HG03066 (cell line): Measurements from ENCODE around the gene TCF15.

Source experiments
- ATAC-seq: cut with Tn5 transposase; IDR thresholded peaks from one replicate; pipeline ENCODE4 v1.9.1; 2021; ENCODE audit warnings: low read depth; ENCODE audit not compliant: unreplicated experiment

The TCF15 gene

GRCh38 chr20:615514-615913 is 5.4 kb upstream of the TCF15 start:
- no peak for ATAC-seq

DNA sequence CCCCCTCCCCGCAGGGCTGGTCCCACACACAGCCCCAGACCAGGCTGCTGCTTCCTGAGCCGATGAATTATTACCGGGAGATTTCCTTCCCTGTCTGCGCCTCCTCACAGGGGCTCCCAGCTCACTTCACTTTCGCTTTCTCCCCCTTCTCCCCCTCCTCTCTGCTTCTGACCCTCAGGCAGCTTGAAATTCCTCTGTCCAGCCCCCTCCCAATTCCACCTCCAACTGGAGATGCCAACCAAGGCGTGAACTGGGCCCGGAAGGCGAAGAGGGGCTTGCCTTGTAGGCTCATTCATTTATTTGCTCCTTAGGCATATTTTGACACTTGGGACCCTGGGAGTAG is 1.7 kb upstream of the TCF15 start:
- no peak for ATAC-seq

- no peak for ATAC-seq
These were observed 1.1 kb upstream of the TCF15 start for GRCh38 chr20:611047-611842.

- ATAC-seq: no peak
These were observed 641 bp downstream of the TCF15 start for GRCh38 chr20:609371-609964.

DNA sequence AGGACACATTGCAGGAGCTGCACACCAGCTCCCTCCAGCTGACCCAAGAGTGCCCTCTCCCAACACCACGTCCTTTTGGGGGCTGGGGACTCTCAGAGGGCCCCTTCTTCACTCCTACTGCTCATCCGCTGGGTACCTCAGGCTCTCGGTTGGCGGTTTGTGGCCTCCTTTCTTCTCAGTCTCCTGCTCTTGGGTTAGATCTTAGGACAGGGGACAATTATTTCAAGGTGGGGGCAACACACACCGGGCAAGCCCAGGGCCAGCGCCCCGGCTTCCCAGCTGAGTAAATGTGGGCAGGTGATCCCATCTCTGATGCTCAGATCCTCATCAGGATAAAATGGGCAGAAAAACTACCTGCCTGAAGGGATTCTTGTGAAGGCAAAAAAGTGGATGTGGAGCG is 1.1 kb downstream of the TCF15 start:
- ATAC-seq: no peak

GRCh38 chr20:607476-607875 is 2.6 kb downstream of the TCF15 start:
- ATAC-seq: no peak

GRCh38 chr20:605237-605636 is 4.9 kb downstream of the TCF15 start:
- no peak for ATAC-seq

DNA sequence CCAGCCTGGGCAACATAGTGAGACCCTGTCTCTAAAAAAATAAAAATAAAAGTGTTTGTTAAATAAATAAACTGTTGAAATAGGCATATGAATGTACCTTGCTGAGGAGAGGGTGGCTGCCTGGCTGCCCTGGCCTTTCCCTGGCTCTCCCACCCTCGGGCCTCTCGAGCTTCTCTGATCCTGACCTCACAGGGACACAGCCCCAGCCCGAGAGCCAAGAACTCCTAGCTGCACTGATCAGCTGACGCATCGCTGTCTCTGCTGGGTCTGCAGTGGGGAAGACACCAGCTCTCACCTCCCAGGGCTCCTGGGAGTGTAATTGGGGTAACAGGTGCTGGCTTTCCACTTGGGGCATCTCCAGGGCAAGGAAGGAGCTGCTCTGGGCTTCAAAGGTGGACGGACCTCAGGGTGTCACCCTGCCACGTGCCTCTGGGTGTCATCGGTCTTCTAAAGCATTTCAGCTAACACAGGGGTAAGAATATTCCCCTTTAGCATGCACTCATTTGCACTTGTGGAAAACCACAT is 6.9 kb downstream of the TCF15 start:
- ATAC-seq: no peak

- no peak for ATAC-seq
These were observed 7.8 kb downstream of the TCF15 start for GRCh38 chr20:602111-602970.

- no peak for ATAC-seq
These were observed 9.4 kb downstream of the TCF15 start for GRCh38 chr20:600736-601135.

GRCh38 chr20:600141-600540 is 10.0 kb downstream of the TCF15 start:
- no peak for ATAC-seq

DNA sequence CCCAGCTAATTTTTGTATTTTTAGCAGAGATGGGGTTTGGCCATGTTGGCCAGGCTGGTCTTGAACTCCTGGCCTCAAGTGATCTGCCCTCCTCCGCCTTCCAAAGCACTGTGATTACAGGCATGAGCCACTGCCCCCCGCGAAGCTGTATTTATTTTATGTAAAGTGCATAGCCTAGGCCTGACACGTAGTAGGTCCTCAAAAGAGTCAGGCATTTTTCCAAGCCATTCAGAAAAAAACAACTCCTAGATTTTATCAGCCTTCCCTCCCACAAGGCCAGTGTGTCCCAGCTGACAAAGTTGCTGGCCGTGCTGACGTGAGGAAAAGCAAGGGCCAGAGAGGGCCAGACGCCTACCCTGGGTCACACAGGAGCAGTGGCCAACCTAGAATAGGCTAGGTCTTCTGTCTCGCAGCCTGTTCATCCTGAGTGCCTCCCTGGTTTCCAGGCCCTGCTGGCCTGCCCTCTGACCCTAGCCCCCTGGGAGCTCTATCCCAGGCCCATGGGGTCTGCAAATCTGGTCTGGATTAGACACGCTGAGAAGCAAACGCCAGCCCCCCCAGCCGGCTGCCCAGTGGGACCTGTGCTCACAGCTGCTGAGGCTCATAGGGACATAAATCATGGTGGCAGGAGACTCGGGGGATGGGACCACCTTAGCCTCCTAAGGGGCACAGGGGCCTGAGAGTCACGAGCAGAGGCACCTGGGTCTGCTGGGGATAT is 11.8 kb downstream of the TCF15 start:
- no peak for ATAC-seq

- ATAC-seq: no peak
These were observed 12.5 kb downstream of the TCF15 start for GRCh38 chr20:597560-597959.

DNA sequence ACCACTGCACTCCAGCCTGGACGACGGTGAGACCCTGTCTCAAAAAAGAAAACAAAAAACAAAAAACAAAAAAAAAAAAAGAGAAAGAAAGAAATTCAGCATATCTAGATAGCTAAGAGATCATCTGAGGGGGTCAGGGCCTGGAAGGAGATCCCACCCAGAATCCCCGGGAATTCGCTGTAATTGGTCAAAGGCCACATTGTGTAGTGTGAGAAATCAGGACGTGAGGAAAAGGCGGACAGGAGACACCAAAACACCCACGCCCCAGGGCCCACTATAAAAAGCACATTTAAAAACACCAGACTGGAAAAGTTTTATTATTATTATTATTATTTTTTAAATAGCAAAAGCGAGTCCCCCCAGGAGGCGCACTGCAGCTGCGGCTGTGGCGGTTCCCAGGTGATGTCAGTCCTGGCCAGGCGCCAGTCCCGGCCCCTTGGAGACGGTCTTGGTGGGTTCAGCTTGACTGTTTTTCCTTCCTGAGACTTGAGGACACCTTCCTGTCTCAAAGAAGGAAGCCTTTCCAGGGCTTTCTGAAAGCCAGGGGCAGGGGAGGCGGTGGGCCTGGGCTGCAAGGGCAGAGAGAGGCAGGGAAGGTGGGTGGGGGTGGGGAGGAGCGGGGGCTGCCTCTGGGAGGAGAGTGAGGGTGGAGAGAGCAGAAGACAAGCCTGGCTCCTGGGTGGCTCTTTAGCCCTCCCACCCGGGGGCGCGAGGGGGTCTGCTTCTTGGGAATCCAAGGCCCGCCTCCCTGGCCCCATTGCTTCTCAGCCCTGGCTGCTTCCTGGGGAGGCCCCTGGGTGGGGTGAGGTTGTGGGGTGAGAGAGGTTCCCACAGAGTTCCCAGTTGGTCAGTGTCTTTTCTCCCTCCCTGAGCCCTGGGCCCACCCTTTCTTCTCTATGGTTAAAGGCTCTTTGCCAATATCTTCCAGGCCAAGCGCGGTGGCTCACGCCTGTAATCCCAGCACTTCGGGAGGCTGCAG is 14.5 kb downstream of the TCF15 start:
- ATAC-seq: no peak

DNA sequence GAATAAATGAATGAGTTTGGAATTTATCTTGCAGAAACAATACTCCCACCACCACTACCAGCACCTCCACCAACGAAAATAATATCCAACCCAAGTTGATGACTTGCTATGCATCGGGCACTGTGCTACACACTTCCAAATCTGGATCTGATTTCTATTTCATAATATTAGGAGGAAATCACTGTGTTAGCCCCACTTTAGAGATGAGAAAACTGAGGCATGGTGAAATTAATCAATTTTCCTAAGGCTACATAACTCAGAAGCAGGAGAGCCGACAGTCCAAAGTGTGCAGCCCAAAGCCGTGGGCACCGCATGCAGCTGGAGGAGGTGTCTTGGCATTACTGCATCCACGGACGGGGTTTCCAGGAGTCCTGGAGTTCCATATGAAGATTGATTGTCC is 17.6 kb downstream of the TCF15 start:
- ATAC-seq: no peak

DNA sequence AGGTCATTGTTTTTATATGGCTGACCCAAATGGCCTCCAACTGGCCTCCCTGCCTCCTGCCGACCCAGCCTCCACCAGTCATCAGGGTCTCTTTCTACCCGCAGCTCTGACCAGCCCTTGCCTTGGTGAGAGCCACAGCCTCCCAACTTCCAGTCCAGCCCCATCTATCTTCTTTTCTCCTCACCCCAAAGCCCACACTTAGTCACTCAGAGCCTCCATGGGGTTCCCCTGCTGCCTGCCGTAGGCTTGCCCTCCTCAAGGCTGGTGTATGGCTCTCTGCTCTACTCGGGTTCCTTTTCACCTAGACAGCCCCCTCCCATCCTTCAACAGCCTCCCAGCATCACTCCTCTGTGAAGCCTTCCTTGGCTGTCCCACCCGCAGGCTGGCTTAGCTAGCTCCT is 18.2 kb downstream of the TCF15 start:
- ATAC-seq: no peak

DNA sequence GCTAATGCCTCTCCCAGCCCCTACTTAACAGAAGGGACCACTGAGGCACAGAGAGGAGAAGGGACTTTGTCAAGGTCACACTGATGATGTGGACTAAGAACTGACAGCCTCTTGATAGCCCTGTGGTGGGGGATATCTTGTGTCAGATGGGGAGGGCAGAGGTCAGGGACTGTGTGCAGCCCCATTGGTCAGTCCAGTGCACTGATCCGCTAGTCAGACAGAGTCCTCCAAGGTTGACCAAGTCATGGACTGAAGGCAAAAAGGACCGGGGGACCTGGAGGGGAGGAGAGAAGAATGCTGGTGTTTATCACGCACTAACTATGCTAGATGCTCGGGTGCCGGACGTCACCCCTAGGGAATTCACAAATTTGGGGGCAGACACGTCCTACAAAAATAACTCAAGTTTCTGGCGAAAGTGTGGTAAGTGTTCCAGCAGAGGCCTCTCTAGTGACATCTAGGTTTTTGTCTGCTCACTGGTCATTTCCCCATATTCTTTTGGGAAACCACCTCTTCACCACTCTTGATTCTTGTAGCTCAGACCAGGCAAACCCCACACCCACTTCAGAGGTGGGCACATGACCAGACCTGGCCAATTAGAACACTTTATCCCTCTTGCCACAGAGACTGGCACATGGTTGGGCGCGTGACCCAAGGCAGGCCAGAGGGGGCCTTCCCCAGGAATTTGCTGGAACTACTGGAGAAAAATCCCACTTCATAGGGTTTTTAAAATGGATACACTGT is 21.0 kb downstream of the TCF15 start:
- no peak for ATAC-seq

- no peak for ATAC-seq
These were observed 21.6 kb downstream of the TCF15 start for GRCh38 chr20:588476-588875.

GRCh38 chr20:584971-585301 is 25.2 kb downstream of the TCF15 start:
- no peak for ATAC-seq
